Chondrocyte (in vitro differentiated cells): ENCODE results near the gene INSYN2B. TPM values are rescaled to one million over a fixed set of nuclear protein-coding genes. Genes with fewer than 3 reads are reported as not detected.

Experiments used
- DNase-seq: peaks from one replicate; pipeline ENCODE4 v3.0.0; 2021; ENCODE audit warnings: mixed read lengths, low spot score
- H3K27ac Mint-ChIP-seq: one replicate; pipeline ENCODE4 v1.8.0; 2021; ENCODE audit warnings: mild to moderate bottlenecking, moderate library complexity, mixed read lengths; ENCODE audit not compliant: unreplicated experiment
- H3K27me3 Mint-ChIP-seq: 2 replicates; pipeline ENCODE4 v1.8.0; 2021; ENCODE audit warnings: low read depth, mixed read lengths
- H3K36me3 Mint-ChIP-seq: 2 replicates; pipeline ENCODE4 v1.8.0; 2021; ENCODE audit warnings: low read depth, mixed read lengths
- H3K4me1 Mint-ChIP-seq: 2 replicates; pipeline ENCODE4 v1.8.0; 2021; ENCODE audit warnings: low read depth, mild to moderate bottlenecking, mixed read lengths
- H3K4me3 Mint-ChIP-seq: one replicate; pipeline ENCODE4 v1.8.0; 2021; ENCODE audit warnings: mild to moderate bottlenecking, moderate library complexity, mixed read lengths; ENCODE audit not compliant: unreplicated experiment
- H3K9me3 Mint-ChIP-seq: 2 replicates; pipeline ENCODE4 v1.8.0; 2021; ENCODE audit warnings: low read depth, mixed read lengths
- CTCF ChIP-seq: fragments of 200-600 bp; sonication (generic); IDR thresholded peaks from 2 replicates; pipeline ENCODE4 v1.5.0; 2021; ENCODE audit warnings: antibody characterized with exemption, mild to moderate bottlenecking, moderate library complexity
- total RNA-seq: library from RNA; stranded (reverse); gene quantifications from 3 replicates; pipeline ENCODE4 v1.2.1, GENCODE V29; 2021

Gene INSYN2B
- total RNA-seq, 1 donor from 2014 or later = 0.12 TPM

GRCh38 chr5:169911448-169912212 is 68.7 kb downstream of the INSYN2B start:
- no peaks in the 10 kb centered on the region for H3K27me3 Mint-ChIP-seq

GRCh38 chr5:169910393-169910792 is 69.9 kb downstream of the INSYN2B start:
- Mint-ChIP-seq H3K36me3 (no peaks in the 10 kb centered on the region), H3K9me3 (no peaks in the 10 kb centered on the region), H3K27me3 (no peaks in the 10 kb centered on the region), H3K27ac (no peak overlapping the region), H3K4me3 (no peak overlapping the region), H3K4me1 (peaks cover 3% of the 10 kb centered on the region)
- no peak for TF ChIP-seq CTCF
- DNase-seq = no peak

More at GRCh38 chr5:169911448-169912212, 68.7 kb downstream of the INSYN2B start:
- Mint-ChIP-seq H3K4me3 (no peak overlapping the region), H3K9me3 (no peaks in the 10 kb centered on the region), H3K36me3 (no peaks in the 10 kb centered on the region), H3K4me1 (no peaks in the 10 kb centered on the region), H3K27ac (no peak overlapping the region)
- TF ChIP-seq CTCF = no peak
- DNase-seq = no peak

- no peaks in the 10 kb centered on the region for H3K36me3 Mint-ChIP-seq
- H3K27me3 Mint-ChIP-seq = no peaks in the 10 kb centered on the region
- no peak for TF ChIP-seq CTCF
- no peak for DNase-seq
- H3K9me3 Mint-ChIP-seq = no peaks in the 10 kb centered on the region
- no peak overlapping the region for H3K27ac Mint-ChIP-seq
- no peak overlapping the region for H3K4me3 Mint-ChIP-seq
- H3K4me1 Mint-ChIP-seq = peaks cover 5% of the 10 kb centered on the region
Measured at GRCh38 chr5:169909945-169910344, 70.3 kb downstream of the INSYN2B start.

- Mint-ChIP-seq H3K27me3 (no peaks in the 10 kb centered on the region), H3K4me3 (no peak overlapping the region), H3K36me3 (no peaks in the 10 kb centered on the region), H3K9me3 (no peaks in the 10 kb centered on the region), H3K4me1 (peaks cover 6% of the 10 kb centered on the region), H3K27ac (no peak overlapping the region)
- no peak for DNase-seq
- TF ChIP-seq CTCF = no peak
Measured at GRCh38 chr5:169908864-169909263, 71.4 kb downstream of the INSYN2B start.

- no peaks in the 10 kb centered on the region for H3K9me3 Mint-ChIP-seq
- DNase-seq = no peak
- TF ChIP-seq CTCF = no peak
- H3K36me3 Mint-ChIP-seq = no peaks in the 10 kb centered on the region
- no peak overlapping the region for H3K4me3 Mint-ChIP-seq
- H3K27ac Mint-ChIP-seq = no peak overlapping the region
- peaks cover 6% of the 10 kb centered on the region for H3K4me1 Mint-ChIP-seq
- H3K27me3 Mint-ChIP-seq = no peaks in the 10 kb centered on the region
Measured at GRCh38 chr5:169906745-169907649, 73.3 kb downstream of the INSYN2B start.
